Activated CD4-positive, alpha-beta T cell treated with anti-CD3 and anti-CD28 coated beads, Interleukin-2, amount 50 U/mL, for 24 hours (primary cell): ENCODE data around the gene RAB9B.
"Not testable (repeated sequence)": the region's sequence is repeated elsewhere in the genome, so short reads cannot be mapped to it uniquely, and the experiment has no call there.

ENCODE experiments used
- DNase-seq, 2 donors: peaks; one replicate each; pipeline ENCODE4 v3.0.0-alpha.2; 2020; ENCODE audit warnings: low read depth in 1 of 2, low spot score in 1 of 2

Gene RAB9B

GRCh38 chrX:103817101-103817500 lies 15.0 kb downstream of the RAB9B start:
- not testable (repeated sequence) for DNase-seq

- no peak for DNase-seq
Observed at GRCh38 chrX:103811858-103812257, 20.2 kb downstream of the RAB9B start.

GRCh38 chrX:103806862-103807474 lies 25.1 kb downstream of the RAB9B start:
- no peak for DNase-seq

- DNase-seq = no peak
Observed at GRCh38 chrX:103805860-103806259, 26.2 kb downstream of the RAB9B start.

GRCh38 chrX:103800318-103800717 lies 31.7 kb downstream of the RAB9B start:
- DNase-seq = no peak

- DNase-seq = no peak
Observed at GRCh38 chrX:103797691-103798090, 34.4 kb downstream of the RAB9B start.

- DNase-seq = no peak
Observed at GRCh38 chrX:103794119-103794518, 37.9 kb downstream of the RAB9B start.

- no peak for DNase-seq
Observed at GRCh38 chrX:103793545-103793940, 38.5 kb downstream of the RAB9B start.

GRCh38 chrX:103792916-103793544 lies 39.0 kb downstream of the RAB9B start:
- no peak for DNase-seq

- no peak for DNase-seq
Observed at GRCh38 chrX:103791826-103792485, 40.1 kb downstream of the RAB9B start.

- DNase-seq = no peak
Observed at GRCh38 chrX:103791228-103791627, 40.8 kb downstream of the RAB9B start.

GRCh38 chrX:103789004-103789403 lies 43.1 kb downstream of the RAB9B start:
- no peak for DNase-seq

GRCh38 chrX:103783971-103784370 lies 48.1 kb downstream of the RAB9B start:
- no peak for DNase-seq

- DNase-seq = no peak
Observed at GRCh38 chrX:103783196-103783595, 48.9 kb downstream of the RAB9B start.

GRCh38 chrX:103782640-103783039 lies 49.4 kb downstream of the RAB9B start:
- no peak for DNase-seq

GRCh38 chrX:103781706-103782105 lies 50.4 kb downstream of the RAB9B start:
- no peak for DNase-seq

GRCh38 chrX:103781062-103781402 lies 51.0 kb downstream of the RAB9B start:
- DNase-seq = no peak

- DNase-seq = no peak
Observed at GRCh38 chrX:103780336-103781061, 51.6 kb downstream of the RAB9B start.

GRCh38 chrX:103779141-103779789 lies 52.8 kb downstream of the RAB9B start:
- no peak for DNase-seq

GRCh38 chrX:103776546-103776945 lies 55.5 kb downstream of the RAB9B start, which contains the start of gene PLP1:
Gene PLP1, plus strand, starts transcription at chrX:103776840. Its CDS starts 156 bp downstream, at chrX:103776996.
- no peak for DNase-seq

- DNase-seq = no peak
Observed at GRCh38 chrX:103774070-103774642, 57.9 kb downstream of the RAB9B start.
